Gastrocnemius medialis (tissue), 4 donors: ENCODE data around the gene TGFBR1.

Experiments used
- CTCF ChIP-seq, 5 experiments: fragments of 450-650 bp in 3 of 5; fragments of 200-600 bp in 2 of 5; sonication (generic) in 2 of 5; IDR thresholded peaks in 4 of 5; conservative IDR thresholded peaks in 1 of 5; 1 replicate in 4 of 5; 2 replicates in 1 of 5; pipeline ENCODE4 v1.5.1; 2016 to 2019; ENCODE audit warnings: antibody characterized with exemption in 5 of 5, mild to moderate bottlenecking in 3 of 5, moderate library complexity in 3 of 5
- POLR2A ChIP-seq, 2 donors: fragments of 450-650 bp; IDR thresholded peaks; one replicate each; pipeline ENCODE4 v1.6.1; 2017; ENCODE audit warnings: antibody characterized with exemption in 2 of 2, mild to moderate bottlenecking in 2 of 2, moderate library complexity in 2 of 2

DNA sequence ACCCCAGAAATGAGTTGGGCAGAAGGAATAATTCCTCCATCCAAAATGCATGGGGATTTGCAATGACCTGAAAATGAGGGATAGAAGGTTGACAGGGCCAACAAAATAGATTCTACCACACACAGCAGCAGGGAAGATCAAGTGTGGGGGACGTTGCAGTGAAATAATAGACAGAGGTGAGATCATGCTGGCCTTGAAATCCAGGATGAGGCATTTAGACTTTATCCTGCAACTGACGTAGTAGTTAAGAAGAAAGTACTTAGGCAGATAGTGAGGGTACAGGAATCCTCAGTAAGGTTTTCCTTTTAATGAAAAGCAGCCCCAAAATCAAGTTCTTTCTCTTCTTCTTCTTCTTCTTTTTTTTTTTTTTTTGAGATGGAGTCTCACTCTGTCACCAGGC is 31.6 kb upstream of the TGFBR1 start:
- no peak for TF ChIP-seq CTCF (IDR thresholded peaks at IDR 0.05 in 4 of 5, conservative IDR thresholded peaks at IDR 0.05 in 1 of 5)
- no peak for TF ChIP-seq POLR2A (IDR thresholded peaks at IDR 0.05)
